ENCODE data around the gene CXXC5.

The CXXC5 gene

DNA sequence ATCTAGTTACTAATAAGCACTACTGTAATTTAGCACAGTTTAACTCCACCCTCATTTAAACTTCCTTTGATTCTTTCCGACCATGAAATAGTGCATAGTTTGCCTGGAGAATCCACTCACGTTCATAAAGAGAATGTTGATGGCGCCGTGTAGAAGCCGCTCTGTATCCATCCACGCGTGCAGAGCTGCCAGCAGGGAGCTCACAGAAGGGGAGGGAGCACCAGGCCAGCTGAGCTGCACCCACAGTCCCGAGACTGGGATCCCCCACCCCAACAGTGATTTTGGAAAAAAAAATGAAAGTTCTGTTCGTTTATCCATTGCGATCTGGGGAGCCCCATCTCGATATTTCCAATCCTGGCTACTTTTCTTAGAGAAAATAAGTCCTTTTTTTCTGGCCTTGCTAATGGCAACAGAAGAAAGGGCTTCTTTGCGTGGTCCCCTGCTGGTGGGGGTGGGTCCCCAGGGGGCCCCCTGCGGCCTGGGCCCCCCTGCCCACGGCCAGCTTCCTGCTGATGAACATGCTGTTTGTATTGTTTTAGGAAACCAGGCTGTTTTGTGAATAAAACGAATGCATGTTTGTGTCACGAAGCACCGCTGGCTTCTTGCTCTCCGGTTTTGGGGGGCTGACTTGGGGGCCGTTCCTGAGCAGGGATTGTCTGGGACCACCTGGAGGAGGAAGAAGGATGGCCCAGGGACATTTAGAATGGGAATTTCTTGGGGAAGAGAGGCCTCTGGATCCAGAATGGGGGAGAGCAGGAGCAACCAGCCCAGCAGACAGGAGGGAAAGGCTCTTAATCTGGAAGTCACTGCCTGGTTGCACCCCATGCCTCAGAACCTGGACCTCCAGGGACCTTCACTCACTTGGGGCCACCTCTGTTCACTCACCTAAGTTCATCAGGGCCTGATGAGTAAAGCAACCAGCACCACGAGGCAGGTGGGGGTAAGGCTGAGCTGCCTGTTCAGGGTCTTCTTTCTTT, 35.4 kb downstream of the CXXC5 start:
- no peak for DNase-seq

DNA sequence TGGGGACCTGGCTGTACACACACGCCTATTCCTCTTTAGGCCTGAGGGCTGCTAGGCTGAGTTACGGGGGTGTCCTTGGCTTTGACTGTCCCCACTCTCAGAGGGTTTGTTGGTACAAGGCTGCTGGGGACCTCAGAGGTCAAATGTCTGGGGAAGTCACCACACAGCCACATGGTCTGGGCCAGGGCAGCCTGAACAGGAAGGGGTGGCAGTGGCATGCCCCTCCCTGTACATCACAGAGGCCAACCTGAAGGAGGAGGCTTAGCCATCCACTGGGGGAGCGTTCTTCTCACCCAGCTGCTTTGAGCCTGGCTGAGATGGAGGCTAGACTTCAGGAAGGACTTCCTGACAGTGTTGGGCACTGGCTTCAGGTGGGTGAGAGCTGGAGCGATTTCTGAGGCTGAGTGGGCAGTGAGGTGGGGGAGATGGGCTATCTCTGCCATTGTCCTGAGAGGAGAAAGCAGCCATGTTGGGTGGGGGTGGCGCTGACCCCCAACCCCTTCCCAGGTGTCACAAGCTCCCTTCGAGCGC, 36.3 kb downstream of the CXXC5 start:
- no peak for DNase-seq

DNA sequence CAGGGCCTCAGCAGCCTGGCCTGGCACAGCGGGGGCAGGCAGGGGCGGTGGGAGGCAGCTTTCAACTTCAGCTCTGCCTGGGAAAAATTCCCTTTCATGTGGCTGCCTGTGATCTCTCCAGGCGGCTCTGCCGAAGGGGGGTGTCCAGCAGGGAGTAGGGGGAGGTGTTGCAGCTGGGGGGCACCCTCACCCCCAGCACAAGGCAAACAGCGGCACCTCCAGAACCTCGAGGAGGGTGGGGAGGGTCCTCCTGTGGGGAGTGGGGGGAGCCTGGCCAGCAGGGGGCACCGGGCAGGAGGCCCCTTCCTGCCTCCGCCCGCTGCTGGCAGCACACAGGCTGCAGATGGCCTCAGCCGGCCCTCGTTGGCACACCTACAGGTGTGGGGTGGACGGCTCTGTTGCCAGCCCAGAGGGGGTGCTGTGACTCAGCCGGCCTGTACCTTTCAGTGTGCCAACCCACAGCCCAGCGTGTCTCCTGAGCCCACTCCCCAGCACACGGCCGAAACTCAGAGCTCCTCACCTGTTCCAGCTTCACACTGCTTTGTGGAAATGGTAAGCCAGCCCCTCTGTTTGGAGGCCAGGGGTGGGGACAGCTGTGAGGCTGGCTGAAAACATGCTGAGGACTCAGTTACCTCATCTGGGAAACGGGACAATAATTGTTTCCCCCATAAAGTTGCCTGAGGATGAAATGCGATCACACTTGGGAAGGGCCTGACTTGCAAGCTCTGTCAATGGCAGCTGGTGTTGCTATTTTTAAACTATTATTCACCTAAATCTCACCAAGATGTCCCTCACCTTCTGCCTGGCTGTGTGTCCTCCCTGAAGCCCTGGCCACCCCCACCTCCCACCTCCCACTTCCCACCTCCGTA, 37.0 kb downstream of the CXXC5 start:
- no peak for DNase-seq

DNA sequence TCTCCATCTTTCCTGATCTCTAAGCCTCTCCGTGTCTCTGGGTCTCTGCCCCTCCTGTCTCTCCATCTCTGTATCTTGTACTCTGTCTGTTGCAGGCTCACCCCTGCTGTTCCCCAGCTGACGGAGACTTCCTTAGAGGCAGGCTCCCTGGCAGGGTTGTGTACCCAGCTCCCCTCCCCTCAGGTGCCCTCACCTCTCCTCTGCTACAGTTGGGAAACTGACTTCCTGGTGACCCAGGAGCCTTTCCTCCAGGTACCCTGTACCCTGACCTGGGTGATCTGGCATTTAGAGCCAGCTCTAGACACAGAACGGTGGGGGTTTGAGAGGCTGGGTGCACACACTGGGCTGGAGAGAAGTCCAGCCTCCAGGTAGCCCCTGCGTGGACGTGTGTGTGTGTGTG, 37.7 kb downstream of the CXXC5 start:
- no peak for DNase-seq

DNA sequence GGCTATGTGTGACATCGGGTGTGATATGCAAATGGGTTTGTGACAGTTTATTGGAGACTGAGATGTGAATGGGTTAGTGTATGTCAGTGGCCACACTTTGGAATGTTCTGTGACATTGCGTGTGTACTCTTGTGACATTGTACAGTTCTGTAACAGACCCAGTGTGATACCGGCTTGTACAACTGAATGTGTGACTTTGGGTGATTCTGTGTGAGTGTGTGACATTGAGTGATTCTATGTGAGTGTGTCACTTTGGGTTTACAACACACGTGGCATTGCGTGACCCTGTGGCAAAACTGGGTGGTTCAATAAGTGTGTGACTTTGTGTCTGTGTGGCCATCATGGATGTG, 38.2 kb downstream of the CXXC5 start:
- no peak for DNase-seq

DNA sequence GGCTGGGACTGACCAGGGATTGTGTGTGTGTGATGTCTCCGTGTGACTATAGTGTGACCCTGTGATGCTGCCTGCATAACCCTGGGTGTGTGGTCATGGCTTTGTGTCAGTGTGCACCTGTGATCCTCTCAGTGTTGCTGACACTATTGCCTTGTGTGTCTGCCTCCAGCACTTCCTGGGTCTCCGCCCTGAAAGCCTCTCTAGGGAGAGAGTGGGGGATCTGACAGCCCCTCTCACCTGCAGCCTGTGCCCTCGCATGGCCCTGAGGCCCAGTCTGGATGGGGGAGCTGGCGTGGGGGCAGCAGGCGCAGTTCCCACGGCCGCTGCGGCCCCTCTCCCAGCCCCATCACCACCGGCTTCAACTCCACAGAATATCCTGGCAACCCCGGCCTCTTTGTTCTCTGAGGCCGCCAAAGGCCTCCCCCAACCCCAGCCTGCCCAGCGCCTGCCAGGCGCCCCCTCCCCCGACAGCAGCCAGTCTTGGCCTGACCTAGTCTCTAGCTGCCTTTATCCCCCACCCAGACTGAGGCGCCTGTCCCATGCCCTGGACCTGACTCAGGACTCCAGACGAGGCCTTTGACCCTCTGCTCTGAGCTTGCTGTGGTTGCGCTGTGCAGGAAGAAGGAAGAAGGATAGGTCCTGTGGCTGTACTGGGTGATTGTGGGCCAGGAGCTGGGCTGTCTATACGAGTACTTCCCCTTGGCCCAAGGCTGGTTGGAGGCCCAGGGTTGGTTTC, 38.7 kb downstream of the CXXC5 start:
- no peak for DNase-seq

DNA sequence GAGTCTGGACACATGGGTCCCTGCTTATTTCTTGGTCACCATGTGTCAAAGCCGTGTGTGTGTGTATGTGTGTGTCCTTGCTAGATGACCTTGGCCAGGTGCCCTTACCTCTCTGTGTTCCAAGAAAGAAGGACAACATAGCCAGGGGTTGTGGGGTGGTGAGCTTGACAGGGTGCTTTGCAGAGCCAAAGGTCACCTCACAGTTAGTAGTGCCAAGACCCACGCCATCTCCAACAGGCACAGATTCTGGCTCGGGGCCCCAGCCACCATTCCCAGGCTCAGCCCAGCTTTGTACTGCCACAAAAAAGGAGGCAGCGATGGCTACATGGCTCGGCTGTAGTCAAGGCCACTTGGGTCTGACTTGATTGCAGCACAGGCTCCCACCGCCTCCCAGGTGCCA, 39.5 kb downstream of the CXXC5 start:
- no peak for DNase-seq

DNA sequence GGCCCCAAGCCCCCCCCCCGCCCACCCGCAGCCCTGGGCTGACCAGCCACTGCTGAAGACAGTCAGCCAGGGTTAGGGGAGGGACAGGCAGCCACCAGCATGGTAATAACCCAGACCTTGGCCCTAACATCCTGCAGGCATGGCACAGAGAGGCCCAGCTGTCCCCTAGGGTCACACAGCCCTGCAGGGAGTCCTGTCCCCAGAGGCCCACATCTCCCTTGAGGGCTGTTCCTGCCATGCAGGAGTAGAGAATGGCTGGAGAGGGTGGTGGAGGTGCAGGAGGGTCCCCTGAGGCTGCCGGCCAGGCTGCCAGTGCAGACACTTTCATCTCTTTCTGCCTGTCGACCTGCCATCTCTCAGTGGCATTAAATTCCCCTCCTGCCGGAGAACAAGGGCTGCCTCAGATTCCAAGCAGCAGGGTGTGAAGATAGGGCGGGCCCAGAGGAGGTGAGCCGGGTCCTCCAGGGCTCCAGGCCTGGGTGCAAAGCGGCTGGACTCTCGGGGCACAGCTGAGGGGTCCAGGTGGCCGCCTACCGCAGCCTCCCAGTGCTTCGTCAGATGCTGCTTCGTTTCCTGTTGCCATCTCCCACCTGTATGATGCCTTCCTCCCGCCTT, 40.0 kb downstream of the CXXC5 start:
- DNase-seq: no peak

DNA sequence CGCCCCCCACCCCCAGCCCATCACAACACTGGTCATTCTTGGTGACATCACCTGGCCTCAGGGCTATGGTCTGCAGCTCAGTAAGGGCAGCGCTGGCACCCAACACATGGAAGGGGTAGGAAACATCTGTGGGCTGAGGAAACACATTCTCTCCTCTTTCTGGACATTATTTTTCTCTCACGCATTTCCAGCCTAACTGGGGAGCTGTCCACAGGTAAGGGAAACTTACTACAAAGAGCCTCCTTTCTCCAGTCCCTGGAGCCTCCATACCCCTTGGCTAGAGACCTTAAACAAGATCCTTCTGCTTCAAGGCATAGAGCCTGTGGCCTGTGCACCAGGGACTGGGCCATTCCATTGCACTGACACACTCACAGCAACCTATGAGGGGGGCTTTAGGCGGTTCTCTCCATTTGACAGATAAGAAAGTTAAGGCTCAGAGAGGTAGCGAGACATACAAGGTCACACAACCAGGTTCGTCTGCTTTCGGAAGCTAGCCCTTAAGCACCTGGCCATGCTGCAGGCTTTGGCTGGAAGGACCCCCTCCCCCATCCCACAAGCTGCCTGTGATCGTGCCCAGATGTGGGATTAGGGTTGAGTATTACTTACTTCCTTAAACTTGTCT, 40.7 kb downstream of the CXXC5 start:
- no peak for DNase-seq

DNA sequence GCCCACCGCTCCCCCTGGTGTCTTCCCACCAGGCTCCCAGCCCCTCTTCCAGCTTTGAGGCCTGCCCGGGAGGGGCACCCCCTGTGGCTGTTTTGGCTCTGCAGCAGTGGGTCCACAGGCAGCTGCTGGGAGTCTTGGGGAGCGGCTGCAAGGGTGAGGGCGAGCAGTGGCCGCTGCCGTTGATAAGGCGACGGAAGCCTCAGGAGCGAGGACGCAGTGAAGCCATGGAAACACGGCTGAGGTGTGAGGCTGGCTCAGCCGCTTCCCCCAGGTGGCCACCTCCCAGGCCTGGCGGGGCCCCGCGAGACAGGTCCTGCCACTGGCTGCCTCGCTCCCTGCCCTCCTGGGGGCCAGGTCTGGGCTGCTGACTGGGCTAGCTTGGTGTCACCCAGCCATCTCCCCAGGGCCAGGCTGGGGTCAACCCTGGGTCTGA, 41.5 kb downstream of the CXXC5 start:
- no peak for DNase-seq

DNA sequence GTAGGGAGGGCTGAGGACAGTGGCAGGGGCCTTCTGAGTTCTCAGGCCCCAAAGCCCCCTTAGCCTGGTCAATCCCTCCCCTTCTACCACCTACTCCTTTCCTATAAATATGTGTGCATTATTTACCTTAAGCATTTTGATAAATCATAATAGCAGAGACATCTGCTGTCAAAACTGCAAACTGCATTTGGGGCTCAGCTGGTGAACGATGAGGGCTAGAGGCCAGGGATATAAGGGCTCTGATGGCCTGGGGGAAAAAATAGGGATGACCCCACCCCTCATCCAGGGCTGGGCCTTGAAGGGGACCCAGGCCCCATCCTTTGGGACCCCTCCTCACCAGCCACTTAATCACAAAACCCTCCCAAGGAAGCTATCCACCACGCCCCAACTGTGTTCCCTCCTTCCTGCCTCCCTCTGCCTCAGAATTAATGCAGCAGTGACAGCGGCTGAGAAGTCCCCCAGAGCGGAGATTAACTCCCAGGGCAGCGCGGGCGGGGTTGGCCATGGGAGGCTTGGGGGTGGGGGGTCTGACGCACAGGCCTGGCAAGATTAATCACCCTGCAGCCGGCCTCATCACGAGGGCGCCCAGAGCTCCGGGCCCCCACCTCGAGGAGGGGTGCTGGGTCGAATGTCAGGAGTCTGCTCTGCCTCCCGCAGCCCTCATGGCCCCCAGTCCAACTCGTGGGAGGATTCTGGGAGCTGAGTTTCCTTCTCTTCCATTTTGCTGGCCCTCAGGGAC, 42.1 kb downstream of the CXXC5 start:
- no peak for DNase-seq

DNA sequence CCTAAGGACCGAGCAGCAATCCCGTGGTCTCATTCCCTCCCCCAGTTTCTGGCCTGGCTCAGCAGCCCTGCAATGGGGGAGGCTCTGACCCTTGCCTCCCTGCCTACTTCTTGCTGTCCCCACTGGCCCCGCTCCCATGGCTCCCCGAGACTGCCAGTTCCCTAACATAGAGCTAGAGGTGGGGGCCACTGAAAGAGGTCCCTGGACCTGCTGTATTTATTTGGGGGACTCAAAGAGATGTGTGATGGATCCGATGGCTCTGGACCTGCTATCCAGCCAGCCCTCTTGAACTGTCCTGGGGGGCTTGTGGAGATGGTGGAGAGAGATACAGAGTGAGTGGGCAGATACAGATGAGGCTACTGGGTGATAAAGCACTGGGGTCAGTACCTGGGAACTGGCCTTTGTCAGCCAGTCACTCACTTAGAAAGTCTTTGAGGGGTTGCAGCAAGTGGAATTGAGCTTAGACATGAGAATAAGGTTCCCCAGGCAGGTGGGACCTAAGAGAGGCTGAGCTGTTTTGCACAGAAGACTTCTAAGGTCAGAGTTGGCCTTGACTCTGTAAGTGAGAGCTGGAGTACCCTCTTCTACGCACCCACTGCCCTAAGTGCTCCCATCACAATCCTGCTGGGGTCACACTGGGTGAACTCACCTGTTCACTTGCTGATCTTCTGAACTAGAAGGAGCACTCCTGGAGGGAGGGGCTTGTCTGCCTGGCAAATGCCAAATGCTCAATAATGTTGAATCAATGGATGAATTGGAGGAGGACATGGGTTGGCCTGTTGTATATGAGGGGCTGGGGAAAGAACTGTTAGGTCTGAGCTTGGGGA, 42.9 kb downstream of the CXXC5 start:
- DNase-seq: no peak

DNA sequence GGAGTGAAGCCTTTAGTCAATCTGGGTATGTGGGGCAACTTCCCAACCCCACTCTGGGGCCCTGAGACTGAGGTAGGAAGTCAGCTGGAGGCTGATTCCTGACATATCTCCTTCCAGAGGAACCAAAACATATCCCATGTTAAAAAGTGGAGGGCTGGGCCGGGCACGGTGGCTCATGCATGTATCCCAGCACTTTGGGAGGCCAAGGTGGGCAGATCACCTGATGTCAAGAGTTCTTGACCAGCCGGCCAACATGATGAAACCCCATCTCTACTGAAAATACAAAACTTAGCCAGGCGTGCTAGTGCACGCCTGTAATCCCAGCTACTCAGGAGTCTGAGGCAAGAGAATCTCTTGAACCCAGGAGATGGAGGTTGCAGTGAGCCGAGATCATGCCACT, 44.0 kb downstream of the CXXC5 start:
- no peak for DNase-seq

DNA sequence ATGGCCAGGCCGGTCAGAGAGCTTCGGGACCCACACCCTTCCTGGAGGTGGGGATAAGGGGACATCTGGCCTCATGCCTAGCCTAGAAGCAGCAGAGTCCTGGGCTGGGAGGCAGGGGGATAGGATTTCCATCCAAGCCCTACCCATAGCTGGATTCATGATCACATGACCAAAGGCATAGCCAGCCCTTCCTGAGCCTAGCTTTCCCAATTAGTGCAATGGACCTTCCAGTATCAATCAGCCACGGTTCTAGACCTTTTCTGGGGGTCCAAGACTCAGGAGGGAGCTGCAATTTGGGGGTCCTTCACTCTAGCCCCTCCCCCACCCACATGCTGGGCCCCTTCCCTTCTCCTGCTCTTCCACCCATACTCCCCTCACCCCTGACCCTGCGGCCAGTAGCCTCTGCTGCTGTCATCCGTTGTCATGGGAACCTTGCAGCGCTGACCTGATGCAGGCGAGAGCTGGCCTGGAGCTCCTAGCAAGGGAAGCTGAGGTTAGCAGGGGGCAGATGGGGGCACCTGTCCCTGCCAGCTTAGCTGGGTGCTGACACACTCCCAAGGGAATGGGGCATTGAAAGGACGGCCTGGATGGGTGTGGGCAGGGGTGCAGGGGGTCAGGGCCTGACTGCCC, 44.6 kb downstream of the CXXC5 start:
- no peak for DNase-seq

DNA sequence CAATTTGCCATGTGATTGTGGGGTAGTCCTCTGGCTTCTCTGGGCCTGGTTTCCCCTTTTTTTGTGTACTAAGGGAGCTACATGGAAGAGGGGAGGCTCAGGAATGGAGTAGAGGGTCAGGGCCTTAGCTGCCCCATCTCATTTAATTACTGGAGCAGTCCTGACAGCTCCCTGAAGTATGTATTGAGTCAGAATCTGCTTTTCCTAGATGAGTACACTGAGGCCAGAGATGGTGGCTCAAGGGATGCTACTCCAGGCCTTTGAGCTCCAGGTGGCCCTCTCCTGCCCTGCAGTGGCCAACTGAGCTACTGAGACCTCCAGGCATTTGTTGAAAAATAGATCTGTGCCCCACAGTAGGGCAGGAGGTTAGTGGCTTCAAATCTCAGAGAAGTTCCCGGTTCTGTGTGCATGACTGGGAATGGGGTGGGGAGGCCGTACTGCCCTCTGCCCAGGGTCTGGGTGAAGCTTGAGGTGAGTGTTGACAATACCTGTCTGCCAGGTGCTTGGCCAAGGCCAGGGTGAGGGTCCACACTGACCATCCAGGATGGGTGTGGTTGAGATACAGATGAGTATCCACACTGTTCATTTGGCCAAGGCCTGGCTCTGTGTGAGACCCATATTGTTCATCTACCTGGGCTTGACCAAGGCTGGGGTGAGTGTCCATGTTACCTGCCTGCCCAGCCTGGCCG, 45.7 kb downstream of the CXXC5 start:
- DNase-seq: no peak

DNA sequence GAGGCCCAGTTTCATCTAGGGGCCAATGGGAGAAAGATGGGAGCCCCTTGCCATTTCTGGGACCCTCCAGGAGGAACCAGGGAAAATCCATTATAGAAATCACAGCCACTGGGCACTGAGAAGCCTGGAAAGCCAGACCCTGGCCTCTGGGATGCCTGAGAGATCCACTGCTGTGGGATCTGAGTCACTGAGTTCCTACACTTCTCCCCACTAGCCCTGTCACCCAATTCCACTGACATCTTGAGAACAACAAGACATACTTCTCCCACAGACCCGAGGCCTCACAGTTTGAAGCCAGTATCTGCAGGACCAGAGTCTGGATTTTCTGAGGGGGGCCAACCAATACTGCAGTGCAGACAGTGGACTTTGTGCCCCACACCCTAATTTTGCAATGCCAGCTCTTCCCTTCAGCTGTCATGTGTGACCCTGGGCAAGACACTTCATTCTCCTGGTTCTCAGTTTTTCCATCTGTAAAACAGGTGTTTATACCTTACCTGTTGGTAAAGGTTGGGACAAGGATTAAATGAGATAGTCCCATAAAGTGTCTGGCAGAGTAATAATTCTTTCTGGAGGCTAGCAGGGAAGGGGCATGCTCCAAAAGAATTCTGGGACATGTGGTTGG, 46.5 kb downstream of the CXXC5 start:
- DNase-seq: no peak

DNA sequence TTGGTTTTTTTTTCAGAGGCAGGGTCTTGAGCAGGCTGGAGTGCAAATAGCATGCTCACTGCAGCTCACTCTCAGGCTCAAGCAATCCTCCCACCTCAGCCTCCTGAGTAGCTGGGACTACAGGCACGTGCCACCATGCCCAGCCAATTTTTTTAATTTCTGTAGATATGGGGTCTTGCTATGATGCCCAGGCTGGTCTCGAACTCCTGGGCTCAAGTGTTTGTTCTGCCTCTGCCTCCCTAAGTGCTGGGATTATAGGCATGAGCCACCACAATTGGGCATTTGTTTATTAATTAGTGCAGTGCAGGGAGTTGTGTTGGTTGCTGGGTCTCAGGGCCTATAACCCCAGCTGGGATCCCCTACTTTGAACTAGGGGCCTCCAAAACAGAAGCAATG, 47.0 kb downstream of the CXXC5 start:
- DNase-seq: no peak

DNA sequence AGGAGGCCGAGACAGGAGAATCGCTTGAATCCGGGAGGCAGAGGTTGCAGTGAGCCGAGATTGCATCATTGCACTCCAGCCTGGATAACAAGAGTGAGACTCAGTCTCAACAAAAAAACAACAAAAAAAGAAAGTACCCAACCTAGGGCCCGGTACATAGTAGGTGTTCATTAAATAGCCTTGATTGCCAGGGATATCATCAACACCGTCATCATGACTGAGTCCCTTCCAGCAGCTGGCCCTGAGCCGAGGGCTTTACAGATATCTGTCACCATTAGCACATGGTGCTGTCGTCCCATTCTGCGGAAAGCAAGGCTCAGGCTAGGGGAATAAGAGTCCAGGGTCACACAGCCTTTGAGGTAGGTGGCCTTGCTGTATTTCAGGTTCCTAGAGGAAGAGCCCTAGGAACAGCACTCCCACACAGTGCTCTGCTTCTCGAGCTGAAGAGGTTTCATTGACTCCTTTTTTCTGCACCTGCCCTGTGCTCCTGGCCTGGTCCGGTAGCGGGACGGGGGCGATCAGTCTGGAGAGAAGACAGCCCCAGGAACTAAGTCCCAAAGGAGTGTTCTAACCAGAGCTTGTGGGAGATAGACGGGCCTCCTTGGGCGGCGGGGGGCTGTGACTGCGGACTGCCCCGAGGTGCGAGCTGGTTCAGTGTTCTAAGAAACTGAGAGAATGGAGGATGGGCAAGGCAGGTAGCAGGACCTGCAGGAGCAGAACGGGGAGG, 48.2 kb downstream of the CXXC5 start:
- no peak for DNase-seq
